ENCODE data around the gene SFRP5. TPM values are rescaled to one million over a fixed set of nuclear protein-coding genes. Genes with fewer than 3 reads are reported as not detected.

SFRP5 gene
- total RNA-seq, 1 donor from 2014 or later = not detected

DNA sequence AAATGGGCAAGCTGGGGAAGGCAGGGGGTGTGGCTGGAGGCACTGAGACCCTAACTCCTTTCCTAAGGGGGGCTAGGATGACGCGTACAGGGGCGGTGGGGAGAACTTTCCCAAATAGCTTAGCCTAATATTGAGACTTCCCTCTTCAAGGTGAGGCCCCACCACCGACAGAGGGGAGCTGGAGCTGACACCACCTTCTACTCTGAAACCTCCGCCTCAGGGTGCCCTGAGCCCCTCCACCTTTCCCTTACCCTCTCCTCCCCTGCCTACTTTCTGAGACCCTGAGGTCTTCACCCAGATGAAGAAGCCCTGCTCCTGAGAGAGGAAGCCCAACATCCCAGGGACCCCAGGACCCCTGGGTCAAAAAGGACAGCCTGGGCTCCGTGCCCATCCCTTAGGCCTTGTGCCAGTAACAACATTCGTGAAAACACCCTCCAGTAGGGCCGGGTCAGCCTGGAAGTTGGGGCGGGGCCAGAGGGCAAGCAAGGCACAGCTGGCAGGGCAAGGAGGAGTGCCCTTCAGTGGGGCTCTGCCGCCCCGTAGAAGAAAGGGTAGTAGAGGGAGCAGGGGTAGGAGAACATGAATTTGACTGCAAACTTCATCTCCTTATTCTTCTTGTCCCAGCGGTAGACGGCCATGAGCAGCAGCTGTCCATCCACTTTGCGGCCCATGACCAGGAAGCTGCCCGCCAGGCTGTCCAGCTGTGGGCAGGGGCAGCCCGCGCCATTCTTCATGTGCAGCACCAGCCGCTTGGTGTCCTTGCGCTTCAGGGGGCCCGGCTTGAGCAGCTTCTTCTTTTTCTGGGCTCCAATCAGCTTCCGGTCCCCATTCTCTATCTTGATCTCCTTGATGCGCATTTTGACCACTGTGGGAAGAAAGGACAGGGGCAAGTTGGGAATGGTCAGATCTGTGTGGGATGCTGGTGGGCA lies 4.5 kb downstream of the SFRP5 start:
- intact Hi-C loops (cut with micrococcal nuclease) = no loop called here
- Mint-ChIP-seq H3K27me3 (ENCODE audit: insufficient read depth) (peaks cover 22% of the 10 kb centered on the region), H3K36me3 (ENCODE audit: low read depth) (peaks cover 4% of the 10 kb centered on the region), H3K27ac (no peak overlapping the region), H3K4me3 (no peak overlapping the region), H3K4me1 (ENCODE audit: low read depth) (peaks cover 3% of the 10 kb centered on the region), H3K9me3 (no peaks in the 10 kb centered on the region)
- DNase-seq (ENCODE audit: low spot score) = no peak

DNA sequence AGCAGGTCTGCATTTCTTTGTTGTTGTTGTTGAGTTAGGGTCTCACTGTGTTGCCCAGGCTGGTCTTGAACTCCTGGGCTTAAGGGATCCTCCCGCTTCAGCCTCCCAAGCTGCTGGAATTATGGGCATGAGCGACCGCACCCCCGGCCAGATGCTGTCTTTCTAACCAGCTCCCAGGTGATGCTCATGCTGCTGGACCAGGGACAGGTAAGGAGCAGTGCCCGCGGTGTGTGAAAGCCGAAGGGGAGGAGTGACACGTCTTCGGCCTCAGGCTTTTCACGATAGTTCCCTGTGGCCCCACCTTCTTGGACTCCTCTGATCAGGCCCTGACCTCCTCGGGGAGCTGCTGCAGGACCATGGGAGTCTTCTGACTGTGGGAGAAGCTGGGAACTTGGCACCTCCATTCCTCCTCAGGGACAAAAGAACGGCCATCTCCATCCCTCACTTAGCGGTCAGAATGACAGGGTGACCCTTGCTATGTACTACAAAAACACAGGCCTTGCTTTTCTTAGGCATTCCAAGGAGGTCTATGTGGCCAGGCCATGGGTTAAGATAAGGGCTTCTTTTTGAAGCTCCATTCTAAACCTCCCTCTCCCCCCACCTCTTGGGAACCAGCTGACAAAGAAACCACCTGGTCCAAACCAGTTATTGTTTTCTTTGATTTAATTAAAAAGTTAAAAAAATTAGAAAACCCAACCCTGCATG lies 5.5 kb downstream of the SFRP5 start:
- Mint-ChIP-seq H3K4me1 (ENCODE audit: low read depth) (no peaks in the 10 kb centered on the region), H3K36me3 (ENCODE audit: low read depth) (peaks cover 8% of the 10 kb centered on the region), H3K4me3 (no peak overlapping the region), H3K9me3 (no peaks in the 10 kb centered on the region), H3K27me3 (ENCODE audit: insufficient read depth) (peaks cover 17% of the 10 kb centered on the region), H3K27ac (no peak overlapping the region)
- intact Hi-C loops (cut with micrococcal nuclease) = no loop called here
- DNase-seq (ENCODE audit: low spot score) = no peak

DNA sequence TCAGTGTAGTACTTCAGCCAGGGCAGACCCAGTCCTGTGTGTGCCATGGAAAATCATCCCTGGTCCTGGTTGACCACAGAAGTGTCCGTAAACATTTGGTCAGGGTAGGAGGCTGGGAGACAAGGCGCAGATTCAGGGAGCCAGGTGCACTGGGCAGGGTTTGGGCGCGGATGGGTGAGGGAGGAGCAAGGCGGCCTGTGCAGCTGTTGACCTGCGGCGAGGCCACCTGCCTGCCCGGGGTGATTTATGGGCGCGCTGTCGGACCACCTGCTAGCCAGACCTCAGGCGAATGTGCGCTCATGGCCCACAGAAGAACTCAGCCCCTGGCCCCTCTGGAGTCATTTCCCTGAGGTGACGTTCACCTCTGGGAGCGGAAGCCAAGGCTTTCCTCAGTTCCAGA lies 6.6 kb downstream of the SFRP5 start:
- H3K36me3 Mint-ChIP-seq (ENCODE audit: low read depth) = peaks cover 11% of the 10 kb centered on the region
- no peaks in the 10 kb centered on the region for H3K4me1 Mint-ChIP-seq (ENCODE audit: low read depth)
- no peak overlapping the region for H3K27ac Mint-ChIP-seq
- DNase-seq (ENCODE audit: low spot score) = no peak
- H3K27me3 Mint-ChIP-seq (ENCODE audit: insufficient read depth) = peaks cover 10% of the 10 kb centered on the region
- no peaks in the 10 kb centered on the region for H3K9me3 Mint-ChIP-seq
- H3K4me3 Mint-ChIP-seq = no peak overlapping the region
- intact Hi-C loops (cut with micrococcal nuclease) = no loop called here

DNA sequence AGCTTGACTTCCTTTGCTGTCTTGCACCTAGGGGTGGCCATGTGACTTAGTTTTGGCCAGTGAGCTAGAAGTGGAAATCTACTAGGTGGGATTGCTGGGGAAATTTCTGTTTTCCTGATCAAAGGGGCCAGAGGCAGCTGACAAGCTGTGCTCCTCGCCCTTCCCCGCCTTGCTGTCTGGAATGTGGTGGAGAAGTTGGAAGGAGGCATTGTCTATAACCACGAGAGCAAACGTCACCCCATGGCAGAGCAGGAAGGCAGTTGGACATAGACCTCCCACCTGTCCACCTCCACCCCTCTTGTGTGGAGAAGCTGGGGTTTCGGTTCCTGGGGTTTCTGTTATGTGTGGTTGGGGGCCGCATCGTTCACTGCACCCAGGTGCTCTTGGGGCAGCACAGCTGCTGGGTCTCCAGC lies 7.3 kb downstream of the SFRP5 start:
- Mint-ChIP-seq H3K4me1 (ENCODE audit: low read depth) (no peaks in the 10 kb centered on the region), H3K4me3 (no peak overlapping the region), H3K27me3 (ENCODE audit: insufficient read depth) (peaks cover 5% of the 10 kb centered on the region), H3K9me3 (no peaks in the 10 kb centered on the region), H3K36me3 (ENCODE audit: low read depth) (peaks cover 11% of the 10 kb centered on the region), H3K27ac (no peak overlapping the region)
- intact Hi-C loops (cut with micrococcal nuclease) = no loop called here
- no peak for DNase-seq (ENCODE audit: low spot score)

- intact Hi-C loops (cut with micrococcal nuclease) = no loop called here
- Mint-ChIP-seq H3K27ac (no peak overlapping the region), H3K9me3 (no peaks in the 10 kb centered on the region), H3K36me3 (ENCODE audit: low read depth) (peaks cover 14% of the 10 kb centered on the region), H3K4me1 (ENCODE audit: low read depth) (no peaks in the 10 kb centered on the region), H3K27me3 (ENCODE audit: insufficient read depth) (peaks cover 3% of the 10 kb centered on the region), H3K4me3 (no peak overlapping the region)
- no peak for DNase-seq (ENCODE audit: low spot score)
Observed at GRCh38 chr10:97763947-97764346, 7.9 kb downstream of the SFRP5 start.

DNA sequence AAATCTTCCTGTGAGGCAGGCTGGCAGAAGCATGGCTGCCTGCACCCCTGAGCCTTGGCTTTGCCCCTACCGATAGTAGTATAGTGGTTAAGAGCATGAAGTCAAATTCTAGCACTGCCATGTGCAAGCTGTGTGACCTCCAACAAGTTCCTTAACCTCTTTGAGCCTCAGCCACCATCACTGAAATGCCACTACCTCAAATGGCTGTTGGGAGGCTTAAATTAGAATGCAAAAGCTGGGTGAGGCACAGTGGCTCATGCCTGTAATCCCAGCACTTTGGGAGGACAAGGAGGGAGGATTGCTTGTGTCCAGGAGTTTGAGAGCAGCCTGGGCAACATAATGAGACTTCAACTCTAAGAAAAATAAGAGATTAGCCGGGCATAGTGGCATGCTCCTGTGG lies 8.4 kb downstream of the SFRP5 start:
- peaks cover 15% of the 10 kb centered on the region for H3K36me3 Mint-ChIP-seq (ENCODE audit: low read depth)
- H3K4me3 Mint-ChIP-seq = no peak overlapping the region
- no peak overlapping the region for H3K27ac Mint-ChIP-seq
- no peak for DNase-seq (ENCODE audit: low spot score)
- H3K27me3 Mint-ChIP-seq (ENCODE audit: insufficient read depth) = peaks cover 3% of the 10 kb centered on the region
- H3K9me3 Mint-ChIP-seq = no peaks in the 10 kb centered on the region
- no peaks in the 10 kb centered on the region for H3K4me1 Mint-ChIP-seq (ENCODE audit: low read depth)
- intact Hi-C loops (cut with micrococcal nuclease) = no loop called here

DNA sequence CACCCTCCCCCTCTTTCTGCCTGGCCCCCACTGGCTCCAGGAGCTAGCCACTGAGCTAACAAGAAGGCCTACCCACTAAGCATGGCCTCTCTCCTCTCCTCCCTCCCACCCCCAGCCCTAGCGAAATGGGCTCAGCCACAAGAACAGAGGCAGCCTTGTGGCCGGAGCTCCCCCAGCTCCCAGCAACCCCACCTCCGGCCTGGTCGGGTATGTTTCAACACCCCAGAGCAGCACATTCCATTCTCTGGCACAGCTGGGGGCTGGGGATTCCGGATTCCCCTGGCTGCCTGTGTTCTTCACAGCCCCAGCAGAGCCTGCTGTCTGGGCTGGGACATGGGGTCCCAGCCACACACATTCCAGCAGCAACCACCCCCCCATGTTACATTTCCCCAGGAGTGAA lies 9.0 kb downstream of the SFRP5 start:
- no peak for DNase-seq (ENCODE audit: low spot score)
- no peak overlapping the region for H3K27ac Mint-ChIP-seq
- no peaks in the 10 kb centered on the region for H3K4me1 Mint-ChIP-seq (ENCODE audit: low read depth)
- H3K4me3 Mint-ChIP-seq = no peak overlapping the region
- intact Hi-C loops (cut with micrococcal nuclease) = no loop called here
- H3K36me3 Mint-ChIP-seq (ENCODE audit: low read depth) = peaks cover 16% of the 10 kb centered on the region
- H3K27me3 Mint-ChIP-seq (ENCODE audit: insufficient read depth) = no peaks in the 10 kb centered on the region
- no peaks in the 10 kb centered on the region for H3K9me3 Mint-ChIP-seq

- no peaks in the 10 kb centered on the region for H3K4me1 Mint-ChIP-seq (ENCODE audit: low read depth)
- H3K4me3 Mint-ChIP-seq = no peak overlapping the region
- DNase-seq (ENCODE audit: low spot score) = no peak
- H3K27ac Mint-ChIP-seq = no peak overlapping the region
- H3K36me3 Mint-ChIP-seq (ENCODE audit: low read depth) = peaks cover 20% of the 10 kb centered on the region
- H3K27me3 Mint-ChIP-seq (ENCODE audit: insufficient read depth) = no peaks in the 10 kb centered on the region
- intact Hi-C loops (cut with micrococcal nuclease) = no loop called here
- H3K9me3 Mint-ChIP-seq = no peaks in the 10 kb centered on the region
Observed at GRCh38 chr10:97762056-97762455, 9.7 kb downstream of the SFRP5 start.

- Mint-ChIP-seq H3K9me3 (no peaks in the 10 kb centered on the region), H3K27me3 (ENCODE audit: insufficient read depth) (no peaks in the 10 kb centered on the region), H3K27ac (no peak overlapping the region), H3K4me3 (no peak overlapping the region), H3K36me3 (ENCODE audit: low read depth) (peaks cover 24% of the 10 kb centered on the region), H3K4me1 (ENCODE audit: low read depth) (no peaks in the 10 kb centered on the region)
- DNase-seq (ENCODE audit: low spot score) = no peak
- intact Hi-C loops (cut with micrococcal nuclease) = no loop called here
Observed at GRCh38 chr10:97761331-97761865, 10.4 kb downstream of the SFRP5 start.

- Mint-ChIP-seq H3K9me3 (no peaks in the 10 kb centered on the region), H3K27me3 (ENCODE audit: insufficient read depth) (no peaks in the 10 kb centered on the region), H3K4me1 (ENCODE audit: low read depth) (no peaks in the 10 kb centered on the region), H3K4me3 (no peak overlapping the region), H3K36me3 (ENCODE audit: low read depth) (peaks cover 24% of the 10 kb centered on the region), H3K27ac (no peak overlapping the region)
- intact Hi-C loops (cut with micrococcal nuclease) = no loop called here
- DNase-seq (ENCODE audit: low spot score) = no peak
Observed at GRCh38 chr10:97760461-97761257, 11.1 kb downstream of the SFRP5 start.

DNA sequence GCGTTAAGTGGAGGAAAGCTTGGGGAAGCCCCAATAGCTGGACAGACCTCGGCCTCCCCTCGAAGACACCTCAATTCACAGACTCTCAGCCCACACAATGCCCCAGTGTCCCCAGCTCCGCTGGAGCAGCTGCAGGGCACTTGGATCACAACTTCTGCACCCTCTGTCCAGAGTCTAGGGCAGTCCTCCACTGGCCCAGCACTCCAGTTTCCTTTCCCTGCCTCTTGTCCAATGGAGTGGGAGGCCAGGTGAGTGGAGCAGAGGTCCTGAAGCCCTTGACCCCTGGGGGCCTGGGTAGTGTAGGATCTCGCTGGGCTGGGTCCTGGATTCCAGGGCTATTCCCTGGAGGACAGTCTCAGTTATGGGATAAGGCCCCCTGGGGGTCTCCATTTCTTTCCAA lies 11.9 kb downstream of the SFRP5 start:
- Mint-ChIP-seq H3K4me1 (ENCODE audit: low read depth) (no peaks in the 10 kb centered on the region), H3K4me3 (no peak overlapping the region), H3K27ac (no peak overlapping the region), H3K27me3 (ENCODE audit: insufficient read depth) (no peaks in the 10 kb centered on the region), H3K36me3 (ENCODE audit: low read depth) (peaks cover 27% of the 10 kb centered on the region), H3K9me3 (no peaks in the 10 kb centered on the region)
- DNase-seq (ENCODE audit: low spot score) = no peak
- intact Hi-C loops (cut with micrococcal nuclease) = loop anchor here (1.0 kb wide), 2 partner anchors 59 to 109 kb away; no protein-coding TSS in a partner anchor

- peaks cover 29% of the 10 kb centered on the region for H3K36me3 Mint-ChIP-seq (ENCODE audit: low read depth)
- H3K9me3 Mint-ChIP-seq = no peaks in the 10 kb centered on the region
- H3K4me1 Mint-ChIP-seq (ENCODE audit: low read depth) = no peaks in the 10 kb centered on the region
- no peaks in the 10 kb centered on the region for H3K27me3 Mint-ChIP-seq (ENCODE audit: insufficient read depth)
- intact Hi-C loops (cut with micrococcal nuclease) = loop anchor here (1.0 kb wide), 2 partner anchors 58 to 110 kb away; no protein-coding TSS in a partner anchor
- H3K4me3 Mint-ChIP-seq = no peak overlapping the region
- no peak overlapping the region for H3K27ac Mint-ChIP-seq
- peak; percentile 22 for DNase-seq (ENCODE audit: low spot score)
Observed at GRCh38 chr10:97759158-97759887, 12.5 kb downstream of the SFRP5 start.
